GM11168 (cell line): ENCODE results near the gene MAPT.
"Not testable (repeated sequence)": the region's sequence is repeated elsewhere in the genome, so short reads cannot be mapped to it uniquely, and the experiment has no call there.

ENCODE experiments used
- in situ Hi-C: fragments of 300-500 bp; cut with MboI; formaldehyde crosslinking; loops from one replicate; pipeline ENCODE4 v1.12.0; 2022; ENCODE audit warnings: low sequenced_read_pairs; ENCODE audit not compliant: unreplicated experiment

MAPT gene

DNA sequence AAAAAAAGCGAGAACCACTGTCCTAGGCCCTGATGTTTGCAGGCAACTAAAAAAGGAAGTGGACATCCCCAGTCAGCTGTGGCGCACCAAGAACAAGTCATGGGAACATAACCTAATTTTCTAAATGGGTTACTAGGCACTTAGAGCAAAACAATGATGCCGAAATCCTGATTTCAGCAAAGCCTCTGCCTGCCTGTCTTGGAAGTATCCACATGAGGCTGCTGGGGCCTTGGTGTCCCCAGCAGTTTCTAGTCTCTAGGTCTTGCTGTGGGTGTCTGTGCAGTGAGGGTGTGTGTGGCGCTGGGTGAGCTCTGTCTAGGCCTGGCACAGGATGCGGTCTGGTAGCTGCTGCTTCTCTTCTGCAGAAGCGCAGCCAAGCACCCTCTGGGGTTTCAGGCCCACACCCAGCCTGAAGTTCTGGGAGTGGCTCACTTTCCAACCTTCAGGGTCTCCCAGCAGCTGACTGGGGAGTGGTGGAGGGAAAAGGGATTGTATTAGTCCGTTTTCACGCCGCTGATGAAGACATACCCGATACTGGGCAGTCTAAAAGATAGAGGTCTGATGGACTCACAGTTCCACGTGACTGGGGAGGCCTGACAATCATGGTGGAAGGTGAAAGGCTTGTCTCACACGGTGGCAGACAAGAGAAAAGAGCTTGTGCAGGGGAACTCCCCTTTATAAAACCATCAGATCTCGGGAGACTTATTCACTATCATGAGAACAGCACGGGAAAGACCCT is 125.8 kb downstream of the MAPT start:
- in situ Hi-C loops: no loop called here

DNA sequence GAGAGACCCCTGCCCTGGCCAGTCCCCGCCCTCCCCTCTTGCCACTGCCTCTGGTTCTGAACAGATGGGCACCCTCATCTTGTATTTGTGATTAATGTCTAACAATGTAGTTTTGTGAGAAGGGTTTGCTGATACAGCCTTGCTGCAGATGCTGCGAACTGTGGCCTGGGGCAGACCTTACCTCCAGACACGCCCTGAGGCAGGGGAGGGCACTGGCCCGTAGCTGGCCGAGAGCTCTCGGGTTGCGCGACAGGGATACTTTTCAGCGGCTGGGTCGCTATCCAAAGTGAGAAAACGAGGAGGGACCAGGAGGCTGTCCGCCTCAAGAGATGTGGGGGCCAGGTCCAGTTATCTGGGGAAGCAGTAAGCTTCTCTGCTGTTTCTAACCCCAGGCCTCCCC is 126.6 kb downstream of the MAPT start:
- in situ Hi-C loops: no loop called here

DNA sequence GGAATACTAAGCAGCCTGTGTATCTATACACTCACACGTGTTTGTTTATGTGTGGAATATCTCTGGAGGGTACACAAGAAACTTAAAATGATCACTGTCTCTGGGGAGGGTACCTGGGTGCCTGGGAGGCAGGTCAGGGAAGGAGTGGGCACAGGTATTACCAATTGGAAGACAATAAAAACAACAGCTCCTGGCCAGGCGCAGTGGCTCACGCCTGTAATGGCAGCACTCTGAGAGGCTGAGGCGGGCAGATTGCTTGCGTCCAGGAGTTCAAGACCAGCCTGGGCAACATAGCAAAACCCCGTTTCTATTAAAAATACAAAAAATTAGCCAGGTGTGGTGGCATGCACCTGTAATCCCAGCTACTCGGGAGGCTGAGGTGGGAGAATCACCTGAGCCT is 129.0 kb downstream of the MAPT start:
- in situ Hi-C loops: not testable (repeated sequence)

DNA sequence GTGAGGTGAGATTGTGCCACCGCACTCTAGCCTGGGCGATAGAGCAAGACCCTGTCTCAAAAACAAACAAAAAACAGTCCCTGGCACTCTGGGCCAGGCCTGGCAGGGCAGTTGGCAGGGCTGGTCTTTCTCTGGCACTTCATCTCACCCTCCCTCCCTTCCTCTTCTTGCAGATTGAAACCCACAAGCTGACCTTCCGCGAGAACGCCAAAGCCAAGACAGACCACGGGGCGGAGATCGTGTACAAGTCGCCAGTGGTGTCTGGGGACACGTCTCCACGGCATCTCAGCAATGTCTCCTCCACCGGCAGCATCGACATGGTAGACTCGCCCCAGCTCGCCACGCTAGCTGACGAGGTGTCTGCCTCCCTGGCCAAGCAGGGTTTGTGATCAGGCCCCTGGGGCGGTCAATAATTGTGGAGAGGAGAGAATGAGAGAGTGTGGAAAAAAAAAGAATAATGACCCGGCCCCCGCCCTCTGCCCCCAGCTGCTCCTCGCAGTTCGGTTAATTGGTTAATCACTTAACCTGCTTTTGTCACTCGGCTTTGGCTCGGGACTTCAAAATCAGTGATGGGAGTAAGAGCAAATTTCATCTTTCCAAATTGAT is 129.5 kb downstream of the MAPT start:
- in situ Hi-C loops: no loop called here

DNA sequence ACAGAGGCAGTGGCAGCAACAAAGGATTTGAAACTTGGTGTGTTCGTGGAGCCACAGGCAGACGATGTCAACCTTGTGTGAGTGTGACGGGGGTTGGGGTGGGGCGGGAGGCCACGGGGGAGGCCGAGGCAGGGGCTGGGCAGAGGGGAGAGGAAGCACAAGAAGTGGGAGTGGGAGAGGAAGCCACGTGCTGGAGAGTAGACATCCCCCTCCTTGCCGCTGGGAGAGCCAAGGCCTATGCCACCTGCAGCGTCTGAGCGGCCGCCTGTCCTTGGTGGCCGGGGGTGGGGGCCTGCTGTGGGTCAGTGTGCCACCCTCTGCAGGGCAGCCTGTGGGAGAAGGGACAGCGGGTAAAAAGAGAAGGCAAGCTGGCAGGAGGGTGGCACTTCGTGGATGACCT is 130.2 kb downstream of the MAPT start:
- in situ Hi-C loops: no loop called here

DNA sequence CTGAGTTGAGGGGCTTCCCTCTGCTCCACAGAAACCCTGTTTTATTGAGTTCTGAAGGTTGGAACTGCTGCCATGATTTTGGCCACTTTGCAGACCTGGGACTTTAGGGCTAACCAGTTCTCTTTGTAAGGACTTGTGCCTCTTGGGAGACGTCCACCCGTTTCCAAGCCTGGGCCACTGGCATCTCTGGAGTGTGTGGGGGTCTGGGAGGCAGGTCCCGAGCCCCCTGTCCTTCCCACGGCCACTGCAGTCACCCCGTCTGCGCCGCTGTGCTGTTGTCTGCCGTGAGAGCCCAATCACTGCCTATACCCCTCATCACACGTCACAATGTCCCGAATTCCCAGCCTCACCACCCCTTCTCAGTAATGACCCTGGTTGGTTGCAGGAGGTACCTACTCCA is 130.7 kb downstream of the MAPT start:
- in situ Hi-C loops: no loop called here

DNA sequence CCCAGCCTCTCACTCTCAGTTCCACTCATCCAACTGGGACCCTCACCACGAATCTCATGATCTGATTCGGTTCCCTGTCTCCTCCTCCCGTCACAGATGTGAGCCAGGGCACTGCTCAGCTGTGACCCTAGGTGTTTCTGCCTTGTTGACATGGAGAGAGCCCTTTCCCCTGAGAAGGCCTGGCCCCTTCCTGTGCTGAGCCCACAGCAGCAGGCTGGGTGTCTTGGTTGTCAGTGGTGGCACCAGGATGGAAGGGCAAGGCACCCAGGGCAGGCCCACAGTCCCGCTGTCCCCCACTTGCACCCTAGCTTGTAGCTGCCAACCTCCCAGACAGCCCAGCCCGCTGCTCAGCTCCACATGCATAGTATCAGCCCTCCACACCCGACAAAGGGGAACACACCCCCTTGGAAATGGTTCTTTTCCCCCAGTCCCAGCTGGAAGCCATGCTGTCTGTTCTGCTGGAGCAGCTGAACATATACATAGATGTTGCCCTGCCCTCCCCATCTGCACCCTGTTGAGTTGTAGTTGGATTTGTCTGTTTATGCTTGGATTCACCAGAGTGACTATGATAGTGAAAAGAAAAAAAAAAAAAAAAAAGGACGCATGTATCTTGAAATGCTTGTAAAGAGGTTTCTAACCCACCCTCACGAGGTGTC is 131.3 kb downstream of the MAPT start:
- in situ Hi-C loops: no loop called here

DNA sequence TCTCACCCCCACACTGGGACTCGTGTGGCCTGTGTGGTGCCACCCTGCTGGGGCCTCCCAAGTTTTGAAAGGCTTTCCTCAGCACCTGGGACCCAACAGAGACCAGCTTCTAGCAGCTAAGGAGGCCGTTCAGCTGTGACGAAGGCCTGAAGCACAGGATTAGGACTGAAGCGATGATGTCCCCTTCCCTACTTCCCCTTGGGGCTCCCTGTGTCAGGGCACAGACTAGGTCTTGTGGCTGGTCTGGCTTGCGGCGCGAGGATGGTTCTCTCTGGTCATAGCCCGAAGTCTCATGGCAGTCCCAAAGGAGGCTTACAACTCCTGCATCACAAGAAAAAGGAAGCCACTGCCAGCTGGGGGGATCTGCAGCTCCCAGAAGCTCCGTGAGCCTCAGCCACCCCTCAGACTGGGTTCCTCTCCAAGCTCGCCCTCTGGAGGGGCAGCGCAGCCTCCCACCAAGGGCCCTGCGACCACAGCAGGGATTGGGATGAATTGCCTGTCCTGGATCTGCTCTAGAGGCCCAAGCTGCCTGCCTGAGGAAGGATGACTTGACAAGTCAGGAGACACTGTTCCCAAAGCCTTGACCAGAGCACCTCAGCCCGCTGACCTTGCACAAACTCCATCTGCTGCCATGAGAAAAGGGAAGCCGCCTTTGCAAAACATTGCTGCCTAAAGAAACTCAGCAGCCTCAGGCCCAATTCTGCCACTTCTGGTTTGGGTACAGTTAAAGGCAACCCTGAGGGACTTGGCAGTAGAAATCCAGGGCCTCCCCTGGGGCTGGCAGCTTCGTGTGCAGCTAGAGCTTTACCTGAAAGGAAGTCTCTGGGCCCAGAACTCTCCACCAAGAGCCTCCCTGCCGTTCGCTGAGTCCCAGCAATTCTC is 132.1 kb downstream of the MAPT start:
- in situ Hi-C loops: no loop called here

DNA sequence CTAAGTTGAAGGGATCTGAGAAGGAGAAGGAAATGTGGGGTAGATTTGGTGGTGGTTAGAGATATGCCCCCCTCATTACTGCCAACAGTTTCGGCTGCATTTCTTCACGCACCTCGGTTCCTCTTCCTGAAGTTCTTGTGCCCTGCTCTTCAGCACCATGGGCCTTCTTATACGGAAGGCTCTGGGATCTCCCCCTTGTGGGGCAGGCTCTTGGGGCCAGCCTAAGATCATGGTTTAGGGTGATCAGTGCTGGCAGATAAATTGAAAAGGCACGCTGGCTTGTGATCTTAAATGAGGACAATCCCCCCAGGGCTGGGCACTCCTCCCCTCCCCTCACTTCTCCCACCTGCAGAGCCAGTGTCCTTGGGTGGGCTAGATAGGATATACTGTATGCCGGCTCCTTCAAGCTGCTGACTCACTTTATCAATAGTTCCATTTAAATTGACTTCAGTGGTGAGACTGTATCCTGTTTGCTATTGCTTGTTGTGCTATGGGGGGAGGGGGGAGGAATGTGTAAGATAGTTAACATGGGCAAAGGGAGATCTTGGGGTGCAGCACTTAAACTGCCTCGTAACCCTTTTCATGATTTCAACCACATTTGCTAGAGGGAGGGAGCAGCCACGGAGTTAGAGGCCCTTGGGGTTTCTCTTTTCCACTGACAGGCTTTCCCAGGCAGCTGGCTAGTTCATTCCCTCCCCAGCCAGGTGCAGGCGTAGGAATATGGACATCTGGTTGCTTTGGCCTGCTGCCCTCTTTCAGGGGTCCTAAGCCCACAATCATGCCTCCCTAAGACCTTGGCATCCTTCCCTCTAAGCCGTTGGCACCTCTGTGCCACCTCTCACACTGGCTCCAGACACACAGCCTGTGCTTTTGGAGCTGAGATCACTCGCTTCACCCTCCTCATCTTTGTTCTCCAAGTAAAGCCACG is 133.0 kb downstream of the MAPT start:
- in situ Hi-C loops: no loop called here

DNA sequence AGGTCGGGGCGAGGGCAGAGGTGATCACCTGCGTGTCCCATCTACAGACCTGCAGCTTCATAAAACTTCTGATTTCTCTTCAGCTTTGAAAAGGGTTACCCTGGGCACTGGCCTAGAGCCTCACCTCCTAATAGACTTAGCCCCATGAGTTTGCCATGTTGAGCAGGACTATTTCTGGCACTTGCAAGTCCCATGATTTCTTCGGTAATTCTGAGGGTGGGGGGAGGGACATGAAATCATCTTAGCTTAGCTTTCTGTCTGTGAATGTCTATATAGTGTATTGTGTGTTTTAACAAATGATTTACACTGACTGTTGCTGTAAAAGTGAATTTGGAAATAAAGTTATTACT is 133.6 kb downstream of the MAPT start:
- in situ Hi-C loops: no loop called here

DNA sequence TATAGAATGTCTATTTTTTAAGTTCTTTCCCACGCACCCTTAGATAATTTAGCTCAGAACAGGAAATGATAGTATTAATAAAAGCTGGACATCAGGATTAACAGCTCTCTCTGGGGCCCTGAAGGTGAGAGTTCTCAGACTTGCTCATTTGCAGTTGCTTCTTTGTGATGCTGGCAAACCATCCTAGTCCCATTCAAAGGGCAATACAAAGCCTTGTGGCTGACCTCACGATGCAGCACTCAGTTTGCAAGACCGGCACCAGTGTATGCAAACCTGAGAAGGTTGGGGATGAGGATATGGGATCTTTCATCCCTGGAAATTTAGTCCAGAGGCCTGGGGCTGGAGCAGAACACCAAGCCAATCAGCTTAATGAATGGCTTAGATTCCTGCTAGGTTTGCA is 134.0 kb downstream of the MAPT start:
- in situ Hi-C loops: no loop called here

DNA sequence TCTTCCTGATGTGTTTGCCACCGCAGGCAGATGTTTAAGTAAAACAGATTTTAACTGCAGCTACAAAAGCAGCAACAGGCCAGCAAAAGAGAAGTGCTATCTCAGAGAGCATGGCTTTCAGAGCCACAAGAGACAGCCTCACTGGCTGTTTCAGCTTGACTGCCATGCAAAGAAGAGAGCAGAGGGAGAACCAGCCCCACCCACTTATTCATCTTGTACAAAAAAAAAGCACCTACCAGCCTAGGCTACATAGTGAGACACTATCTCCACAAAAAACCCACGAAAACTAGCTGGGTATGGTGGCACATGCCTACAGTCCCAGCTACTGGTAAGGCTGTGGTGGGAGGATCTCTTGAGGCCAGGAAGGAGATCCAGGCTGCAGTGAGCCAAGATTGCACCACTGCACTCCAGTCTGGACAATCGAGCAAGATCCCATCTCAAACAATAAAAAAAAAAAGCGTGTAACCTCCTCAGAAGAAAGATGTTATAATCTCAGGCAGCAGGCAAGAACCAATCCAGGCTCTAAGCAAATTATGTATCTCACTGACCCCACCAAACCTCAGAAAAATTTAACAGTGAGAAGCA is 134.7 kb downstream of the MAPT start:
- in situ Hi-C loops: no loop called here

DNA sequence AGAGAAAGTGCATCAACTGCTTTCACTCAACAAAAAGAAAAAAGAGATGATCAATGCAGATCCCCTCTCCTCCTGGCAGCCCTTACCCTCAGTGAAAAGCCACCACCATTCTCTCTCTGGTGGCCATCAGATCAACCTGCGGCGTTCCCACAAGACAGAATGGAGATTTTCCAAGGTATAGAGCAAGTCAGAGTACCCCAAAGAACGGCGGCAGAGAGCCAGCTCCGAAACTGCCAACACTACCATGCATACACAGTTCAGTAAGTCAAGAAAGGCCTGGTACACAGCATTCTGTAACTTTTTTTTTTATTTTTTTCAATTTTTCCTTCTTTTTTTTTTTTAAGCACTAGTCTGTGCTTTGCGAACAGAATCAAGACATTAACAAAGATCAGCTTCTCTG is 135.3 kb downstream of the MAPT start:
- in situ Hi-C loops: no loop called here

DNA sequence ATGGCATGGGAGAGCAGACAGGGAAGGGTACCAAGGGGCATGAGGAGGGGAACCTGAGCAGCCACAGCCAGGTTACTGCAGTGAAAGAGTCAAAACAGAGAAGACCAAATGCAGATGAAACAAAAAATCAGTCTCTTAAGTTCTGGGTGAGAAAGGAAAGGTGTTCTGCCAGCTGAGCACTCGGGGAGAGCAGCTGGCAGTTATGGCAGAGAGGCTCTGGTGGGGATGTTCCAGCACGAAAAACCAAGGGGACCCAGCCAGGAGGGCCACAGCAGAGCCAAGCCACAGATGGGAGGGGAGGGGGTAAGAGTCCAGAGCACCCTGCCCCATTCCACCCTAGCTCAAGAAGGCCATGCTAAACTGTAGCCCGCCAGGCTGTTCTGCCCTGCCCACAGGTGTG is 136.4 kb downstream of the MAPT start:
- in situ Hi-C loops: no loop called here

DNA sequence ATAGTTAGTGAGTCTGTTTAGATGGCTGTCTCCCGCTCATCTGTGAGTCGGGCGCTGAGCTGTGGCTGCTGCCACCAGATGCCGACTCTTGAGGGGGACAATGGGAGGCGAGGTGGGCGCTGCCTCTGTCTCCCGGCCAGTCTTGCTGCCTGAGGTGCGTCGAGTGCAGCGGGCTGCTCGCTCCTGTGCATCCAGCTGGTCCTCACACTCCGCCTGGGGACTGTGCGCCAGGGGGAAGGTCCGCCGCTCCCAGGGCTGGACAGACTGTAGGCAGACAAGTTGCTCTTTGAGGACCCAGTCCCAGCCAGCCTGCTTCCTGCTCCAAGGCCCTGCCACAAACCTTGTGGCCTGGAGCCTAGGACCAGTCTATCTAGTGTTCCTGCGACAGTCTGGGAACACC is 137.1 kb downstream of the MAPT start:
- in situ Hi-C loops: no loop called here

DNA sequence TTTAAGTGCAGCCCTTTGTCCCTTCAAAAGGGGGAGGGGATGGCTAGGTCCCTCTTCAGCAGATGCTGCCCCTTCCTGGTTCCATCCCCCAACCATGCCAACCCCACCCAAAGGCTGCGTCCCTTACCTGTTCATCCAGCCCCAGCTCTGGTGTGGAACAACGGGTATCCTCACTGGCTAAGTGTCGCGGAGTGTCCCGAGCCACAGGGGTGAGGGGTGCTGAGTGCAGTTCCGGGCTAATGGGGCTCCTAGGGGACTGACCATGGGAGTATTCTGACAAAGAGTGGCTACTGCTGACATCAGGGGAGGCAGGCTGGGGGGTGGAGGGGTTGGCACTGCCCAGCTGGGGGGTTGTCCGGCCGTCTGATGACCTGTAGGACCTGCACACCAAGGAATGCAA is 137.6 kb downstream of the MAPT start:
- in situ Hi-C loops: no loop called here

DNA sequence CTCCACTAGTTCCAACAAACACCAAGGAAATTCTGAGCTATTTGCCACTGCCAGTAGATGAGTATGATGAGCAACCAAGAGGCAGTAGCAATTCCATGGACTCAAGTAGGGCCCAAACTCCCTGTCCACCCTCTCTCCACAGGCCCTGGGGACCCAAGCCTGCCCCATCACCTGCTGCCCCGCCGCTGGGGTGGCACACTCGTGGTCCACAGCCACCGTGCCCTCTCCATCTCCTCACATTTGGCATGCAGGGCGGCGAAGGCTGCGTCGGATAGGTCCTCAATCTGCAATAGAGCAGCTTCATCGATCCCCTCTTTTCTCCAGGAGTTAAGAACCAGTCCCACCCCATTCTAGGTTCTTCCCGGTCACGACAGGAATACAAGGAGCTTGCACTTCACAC is 138.6 kb downstream of the MAPT start:
- in situ Hi-C loops: no loop called here

DNA sequence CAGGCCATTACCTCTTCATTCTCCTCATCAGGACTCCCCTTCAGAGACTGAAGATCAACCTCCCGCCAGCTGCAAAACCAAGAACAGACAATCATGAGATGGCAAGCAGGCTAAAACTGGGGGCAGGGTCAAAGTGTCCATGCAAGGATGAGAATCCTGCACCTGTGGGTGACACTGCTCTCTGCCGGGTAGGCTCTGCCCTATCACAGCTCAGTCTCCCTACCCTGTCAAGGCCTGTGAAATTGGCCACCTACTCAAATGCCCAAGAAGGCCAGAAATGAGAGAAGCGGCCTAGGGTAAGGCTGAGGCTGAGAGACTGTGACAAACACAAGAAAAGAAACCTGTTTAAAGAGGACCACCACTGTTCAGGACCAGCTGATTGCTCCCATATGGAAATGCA is 139.0 kb downstream of the MAPT start:
- in situ Hi-C loops: no loop called here

DNA sequence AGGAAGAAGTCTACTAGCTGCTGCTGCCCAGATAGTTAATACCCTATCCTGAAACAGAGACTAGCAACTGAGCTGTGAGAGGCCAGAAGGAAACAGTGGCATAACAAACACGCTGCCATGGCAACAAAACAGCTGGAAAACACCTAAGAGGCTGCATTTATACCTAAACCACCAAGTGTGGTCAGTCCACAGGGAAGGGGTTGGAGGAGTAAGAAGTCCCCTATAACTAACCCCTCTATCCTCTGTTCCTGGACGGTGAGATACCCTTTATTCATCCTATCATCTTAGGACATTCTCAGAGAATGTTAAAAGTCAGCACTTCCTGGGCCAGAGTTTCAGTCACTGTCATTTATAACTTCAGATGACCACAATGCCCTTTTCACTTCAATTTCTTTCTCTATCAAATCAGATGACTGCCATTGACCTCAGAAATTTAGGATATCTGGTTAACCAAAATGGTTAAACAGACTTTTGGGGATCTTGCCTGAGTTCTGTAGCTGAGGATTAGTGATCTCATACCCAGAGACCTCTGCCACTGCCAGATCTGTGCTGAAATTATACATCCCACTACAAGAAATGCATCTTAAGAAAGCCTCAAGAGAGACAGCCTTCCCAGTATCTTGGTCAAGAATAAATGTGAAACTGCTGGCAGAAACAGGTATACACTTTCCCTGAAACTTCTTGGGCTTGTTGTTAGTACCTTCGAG is 140.9 kb downstream of the MAPT start:
- in situ Hi-C loops: no loop called here
